ENCODE results near the gene TBC1D22A.
A peak's percentile ranks its signal among the peaks of the same experiment; 100 is the strongest.

Gene TBC1D22A

DNA sequence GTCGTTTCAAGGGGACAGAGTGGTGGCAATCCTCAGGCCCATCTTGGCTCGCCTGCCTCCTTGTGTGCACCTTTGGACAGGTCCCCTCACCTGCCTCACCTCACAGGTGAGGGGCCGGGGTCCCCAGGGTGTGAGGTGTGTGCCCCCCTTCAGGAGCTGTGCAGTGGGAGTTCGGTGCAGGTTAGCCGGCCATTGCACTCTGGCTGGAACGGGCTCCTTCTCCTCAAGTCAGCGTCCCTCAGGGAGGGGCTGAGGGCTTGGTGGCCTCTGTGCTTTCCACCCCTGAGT is 269.1 kb downstream of the TBC1D22A start:
- DNase-seq (ENCODE audit: low read depth, low spot score) = no peak

DNA sequence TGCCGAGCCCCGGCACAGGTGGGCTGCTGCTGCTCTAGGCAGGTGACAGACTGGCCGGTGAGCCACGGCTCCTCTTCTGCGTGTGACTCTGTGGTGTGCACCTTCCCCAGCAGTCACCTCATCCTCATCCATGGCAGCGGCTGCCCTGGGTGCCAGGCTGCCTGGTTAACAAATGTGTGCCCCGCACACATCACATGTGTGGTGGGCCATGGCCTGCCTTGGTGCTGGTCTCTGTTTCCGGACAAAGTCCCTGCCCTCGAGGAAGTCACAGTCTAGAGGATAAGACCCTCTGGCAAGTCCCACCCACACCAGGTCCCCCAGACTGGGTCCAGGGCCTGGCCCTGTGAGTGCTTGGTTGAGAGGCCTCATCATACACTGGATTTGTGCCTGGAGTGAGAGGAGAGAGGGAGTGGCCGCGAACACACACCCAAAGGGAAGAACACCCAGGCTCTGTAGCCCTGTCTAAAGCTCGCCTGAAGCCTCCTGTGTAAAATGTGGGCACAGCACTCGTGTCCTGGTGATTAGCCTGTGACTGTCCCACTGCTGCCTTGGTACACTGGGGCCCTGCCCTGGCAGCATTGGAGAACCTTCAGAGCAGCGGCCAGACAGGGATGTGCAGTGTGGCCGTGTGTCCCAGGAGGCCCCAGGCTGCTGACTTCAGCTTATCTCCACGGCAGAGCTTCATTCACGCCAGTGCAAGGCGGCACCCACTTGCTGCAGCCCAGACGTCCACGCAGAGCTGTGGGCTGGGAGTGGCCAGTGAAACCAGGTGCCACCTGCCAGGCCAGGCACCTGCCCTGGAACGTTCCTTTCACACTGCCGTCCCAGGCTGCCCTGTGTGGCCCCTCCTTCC is 269.9 kb downstream of the TBC1D22A start:
- no peak for DNase-seq (ENCODE audit: low read depth, low spot score)

DNA sequence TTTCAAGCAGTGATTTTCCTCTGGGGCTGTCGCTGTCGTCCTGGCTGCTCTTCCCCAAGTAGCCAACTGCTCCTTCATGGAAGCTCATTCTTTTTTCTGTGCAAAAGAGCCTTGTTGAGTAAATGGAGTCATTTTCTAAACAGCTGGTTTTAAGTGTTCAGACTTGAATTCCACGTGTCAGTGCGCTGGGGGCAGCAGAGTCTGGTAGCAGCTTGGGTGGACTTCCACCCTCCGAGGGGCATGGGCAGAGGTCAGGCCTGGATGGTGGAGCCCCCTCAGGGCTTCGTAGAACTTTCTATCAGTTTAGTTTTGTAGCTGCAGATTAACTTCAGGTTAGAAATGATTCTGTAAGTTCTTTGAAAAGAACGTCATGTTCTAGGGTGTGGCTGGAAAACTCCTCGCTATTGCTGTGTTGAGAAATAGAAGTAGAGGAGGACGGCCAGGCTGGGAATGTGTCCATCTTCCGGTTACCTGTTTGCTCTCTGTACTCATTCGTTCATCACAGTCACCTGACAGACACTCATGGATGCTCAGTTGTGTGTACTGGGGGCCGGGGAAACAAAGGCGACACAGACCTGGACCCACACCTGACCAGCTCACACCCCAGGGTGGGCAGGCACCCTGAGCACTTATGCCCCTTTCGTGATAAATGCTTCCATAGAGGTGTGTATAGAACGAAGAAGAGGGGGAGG is 270.7 kb downstream of the TBC1D22A start:
- no peak for DNase-seq (ENCODE audit: low read depth, low spot score)

DNA sequence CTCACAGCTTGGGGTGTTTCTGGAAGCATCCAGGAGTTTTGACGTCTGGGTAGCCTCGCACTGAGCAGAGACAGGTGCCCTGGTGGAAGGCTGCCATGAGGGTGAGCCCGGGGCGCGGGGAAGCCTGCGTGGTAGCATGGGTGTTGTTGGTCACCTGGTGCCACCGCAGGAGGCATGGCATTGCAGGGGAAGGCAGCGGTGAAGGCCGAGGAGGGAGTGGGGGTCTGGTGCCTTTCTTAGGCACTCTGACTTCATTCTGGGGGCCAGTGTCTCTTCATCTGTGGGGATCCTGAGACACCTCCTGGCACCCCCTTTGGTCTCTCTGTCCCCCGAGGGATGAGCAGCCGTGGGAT is 271.2 kb downstream of the TBC1D22A start:
- no peak for DNase-seq (ENCODE audit: low read depth, low spot score)

DNA sequence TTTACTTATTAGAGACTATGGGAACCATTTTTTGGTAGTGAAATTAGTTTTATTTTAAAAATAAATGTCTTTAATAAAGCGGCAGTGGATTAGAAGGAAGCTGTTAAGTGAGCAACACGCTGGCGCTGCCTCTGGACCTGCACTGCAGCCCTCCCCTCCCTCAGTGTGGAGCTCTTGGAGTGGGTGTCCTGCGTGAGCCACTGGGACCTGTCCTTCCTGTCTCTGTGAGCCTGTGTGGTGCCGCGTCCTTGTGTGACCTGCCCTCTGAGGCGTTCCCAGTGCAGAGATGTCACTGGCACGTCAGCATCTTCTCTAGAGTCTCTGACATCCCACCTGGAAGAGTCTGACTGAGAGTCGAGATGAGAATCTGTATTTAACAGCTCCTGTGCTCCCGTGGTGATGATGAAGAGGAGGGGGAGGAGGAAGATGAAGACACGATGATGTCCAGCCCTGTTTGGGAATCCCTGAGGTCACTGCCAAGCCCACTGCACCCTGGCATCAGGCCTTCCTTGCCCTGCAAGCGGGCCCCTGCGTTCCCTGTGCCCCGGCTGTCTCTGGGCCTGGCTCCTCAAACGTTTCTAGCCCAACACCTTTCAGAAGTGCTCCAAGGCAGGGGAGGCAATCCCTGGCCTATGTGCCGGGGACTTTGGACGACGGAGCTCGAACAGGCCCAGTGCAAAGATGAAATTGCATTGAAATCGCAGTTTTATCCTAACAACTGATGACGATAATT is 271.8 kb downstream of the TBC1D22A start:
- no peak for DNase-seq (ENCODE audit: low read depth, low spot score)

DNA sequence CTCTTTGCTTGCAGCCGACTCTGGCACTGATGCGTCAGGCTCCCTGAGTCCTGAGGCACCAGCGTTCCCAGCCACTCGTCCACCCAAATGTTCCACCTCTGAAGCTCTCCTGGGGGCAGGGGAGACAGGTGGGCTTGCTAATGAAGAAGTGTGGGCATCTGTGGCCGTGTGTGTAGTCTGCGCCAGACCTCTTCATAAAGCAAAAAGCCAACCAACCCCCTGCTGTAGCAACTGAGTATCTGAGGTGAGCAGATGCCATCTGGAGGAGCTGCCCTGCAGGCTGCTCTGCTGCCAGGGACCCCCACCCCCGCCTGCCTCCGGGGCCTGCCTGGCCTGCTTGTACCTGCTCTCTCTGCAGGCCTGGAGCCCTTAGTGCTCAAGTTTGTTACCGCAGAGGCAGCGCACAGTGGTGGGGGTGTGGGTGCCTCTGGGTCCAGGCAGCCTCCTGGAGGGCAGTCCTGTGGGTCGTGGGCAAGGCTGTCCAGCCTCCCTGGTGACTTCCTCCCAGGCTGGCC is 272.5 kb downstream of the TBC1D22A start:
- no peak for DNase-seq (ENCODE audit: low read depth, low spot score)

DNA sequence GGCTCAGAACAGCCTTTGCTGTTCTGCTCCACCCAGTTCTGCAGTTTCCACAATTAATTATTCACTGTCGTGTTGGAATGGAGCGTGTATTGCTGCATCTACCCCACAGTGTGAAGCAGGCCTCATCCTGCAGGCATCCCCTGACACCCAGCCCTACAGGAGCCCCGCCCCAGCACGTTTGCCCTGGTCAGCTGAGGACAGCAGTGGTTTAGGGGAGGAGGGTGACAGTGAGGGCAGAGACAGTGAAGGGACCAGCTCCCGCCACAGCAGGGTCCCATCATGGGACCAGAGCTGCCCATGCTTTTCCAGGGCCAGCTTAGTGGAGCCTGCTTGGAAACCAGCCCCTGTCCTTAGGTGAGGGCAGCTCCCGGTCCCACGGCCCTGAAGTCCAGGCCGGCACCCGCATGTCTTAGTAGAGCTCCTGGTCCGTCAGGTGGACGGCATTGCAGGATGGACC is 273.0 kb downstream of the TBC1D22A start:
- DNase-seq (ENCODE audit: low read depth, low spot score) = no peak

DNA sequence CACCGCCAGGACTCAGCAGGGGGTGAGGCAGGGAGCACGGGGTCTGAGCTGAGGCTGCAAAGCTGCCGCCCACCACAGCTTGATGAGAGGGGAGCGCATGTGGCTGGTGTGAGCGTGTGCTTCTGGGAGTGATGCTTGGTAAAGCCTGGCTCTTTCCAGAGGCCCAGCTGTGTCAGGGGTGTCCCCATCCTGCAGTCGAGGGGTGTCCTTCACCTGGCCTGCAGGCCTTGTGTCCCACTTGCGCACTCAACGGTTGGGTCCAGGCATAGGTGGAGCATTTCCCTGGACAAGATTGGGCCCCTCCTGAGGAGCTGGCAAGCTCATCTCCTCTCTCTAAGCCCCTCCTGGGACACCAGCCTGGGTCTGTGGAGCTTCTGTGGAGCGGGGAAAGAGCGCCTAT is 273.9 kb downstream of the TBC1D22A start:
- no peak for DNase-seq (ENCODE audit: low read depth, low spot score)

DNA sequence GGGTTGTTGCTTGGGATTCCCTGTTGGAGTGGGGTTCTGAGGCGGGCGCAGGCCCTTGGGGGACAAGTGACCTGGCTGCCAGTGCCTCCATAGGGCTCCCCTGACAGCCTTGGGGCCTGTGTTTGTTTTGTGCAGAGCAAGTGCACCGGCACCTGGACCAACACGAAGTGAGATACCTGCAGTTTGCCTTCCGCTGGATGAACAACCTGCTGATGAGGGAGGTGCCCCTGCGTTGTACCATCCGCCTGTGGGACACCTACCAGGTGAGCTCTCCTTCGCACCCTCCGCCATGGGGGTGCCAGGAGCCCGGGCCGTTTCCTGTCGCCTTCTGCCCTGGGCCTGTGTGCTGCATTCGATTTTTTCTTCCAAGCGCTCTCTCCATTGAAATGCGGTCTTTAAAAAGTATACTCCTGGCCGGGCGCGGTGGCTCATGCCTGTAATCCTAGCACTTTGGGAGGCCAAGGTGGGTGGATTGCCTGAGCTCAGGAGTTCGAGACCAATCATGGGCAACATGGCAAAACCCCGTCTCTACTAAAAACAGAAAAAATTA is 274.6 kb downstream of the TBC1D22A start:
- no peak for DNase-seq (ENCODE audit: low read depth, low spot score)

DNA sequence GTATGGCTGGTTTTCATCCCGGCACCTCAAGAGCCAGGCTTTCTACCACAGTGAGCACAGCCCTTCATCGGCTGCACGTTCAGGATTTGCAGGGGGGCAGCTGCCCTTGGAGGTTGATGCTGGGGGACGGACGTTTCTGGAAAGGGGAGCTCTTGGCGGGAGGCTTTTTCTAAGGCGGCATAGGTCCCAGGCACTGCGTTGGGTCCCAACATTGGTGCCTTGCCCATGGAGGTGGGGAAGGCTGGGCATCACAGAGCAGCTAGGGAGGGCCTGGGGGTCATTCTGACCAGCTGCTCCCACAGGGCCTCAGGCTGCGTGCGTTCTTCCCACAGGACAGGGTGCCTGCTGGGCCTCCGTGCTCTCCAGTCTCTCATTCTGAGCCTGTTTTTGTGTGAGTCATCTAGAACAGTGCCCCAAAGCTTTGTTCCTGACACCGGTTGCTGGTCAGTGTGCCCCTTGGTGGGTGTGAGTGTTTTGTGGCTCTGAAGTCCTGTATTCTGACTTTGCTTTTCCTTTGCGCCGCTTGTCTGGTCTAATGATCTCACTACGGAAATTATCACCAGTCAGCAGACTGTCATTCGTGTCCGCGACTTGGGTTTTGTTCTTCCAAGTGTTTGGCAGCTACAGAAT is 275.9 kb downstream of the TBC1D22A start:
- peak; percentile 67 for DNase-seq (ENCODE audit: low read depth, low spot score)

DNA sequence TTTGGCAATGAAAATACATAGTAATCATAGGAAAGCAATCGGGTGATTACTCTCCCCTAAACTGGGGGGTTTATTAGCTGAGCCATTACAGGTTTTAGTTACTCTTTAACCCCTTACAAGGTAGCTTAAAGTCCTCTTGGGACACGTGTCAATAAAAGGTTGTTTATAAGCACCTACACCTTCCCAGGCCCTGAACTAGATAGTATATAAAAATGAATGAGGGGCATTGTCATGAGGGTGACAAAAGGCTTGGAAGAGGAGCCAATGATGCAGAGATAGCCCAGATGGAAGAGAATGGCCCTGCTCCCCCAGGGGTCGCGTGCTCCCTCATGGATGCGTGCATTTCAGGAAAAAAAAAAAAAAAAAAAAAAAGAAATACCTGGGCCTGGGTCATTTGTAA is 276.9 kb downstream of the TBC1D22A start:
- no peak for DNase-seq (ENCODE audit: low read depth, low spot score)

DNA sequence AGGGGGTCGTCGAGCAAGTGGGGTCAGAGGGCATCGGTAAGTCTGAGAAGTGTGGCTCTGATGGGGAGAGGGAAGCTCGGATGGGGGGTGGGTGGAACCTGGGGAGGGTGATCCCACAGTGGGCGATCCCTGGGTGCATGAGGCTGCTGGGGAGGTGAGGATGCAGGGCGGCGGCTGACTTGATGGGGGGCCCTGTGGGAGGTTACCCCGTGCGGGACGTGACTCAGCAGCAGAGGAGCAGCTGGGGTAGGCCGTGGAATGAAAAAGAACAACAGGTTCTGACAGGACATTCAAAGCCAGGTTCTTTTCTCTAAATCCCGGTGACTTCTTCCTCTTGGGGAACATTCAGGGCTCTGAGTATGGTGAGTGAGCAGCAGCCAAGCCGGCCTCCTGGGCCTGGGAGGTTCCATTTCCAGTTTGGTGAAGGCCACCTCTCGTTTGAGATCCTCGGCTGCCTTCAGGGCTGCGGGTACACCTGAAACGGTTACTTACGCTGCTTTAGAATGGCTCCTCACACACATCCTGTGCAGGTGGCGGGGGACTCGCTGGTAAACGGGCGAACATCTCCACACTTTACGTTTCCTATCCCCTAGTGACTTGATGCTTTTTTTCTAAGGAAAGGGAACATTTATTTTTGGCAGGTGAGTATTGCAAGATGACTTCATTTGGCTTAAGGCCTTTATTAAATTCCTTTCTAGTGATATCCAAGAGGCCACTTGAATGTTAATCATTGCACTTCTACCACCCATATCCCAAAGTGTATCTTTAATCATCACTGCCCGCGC is 278.2 kb downstream of the TBC1D22A start:
- no peak for DNase-seq (ENCODE audit: low read depth, low spot score)

DNA sequence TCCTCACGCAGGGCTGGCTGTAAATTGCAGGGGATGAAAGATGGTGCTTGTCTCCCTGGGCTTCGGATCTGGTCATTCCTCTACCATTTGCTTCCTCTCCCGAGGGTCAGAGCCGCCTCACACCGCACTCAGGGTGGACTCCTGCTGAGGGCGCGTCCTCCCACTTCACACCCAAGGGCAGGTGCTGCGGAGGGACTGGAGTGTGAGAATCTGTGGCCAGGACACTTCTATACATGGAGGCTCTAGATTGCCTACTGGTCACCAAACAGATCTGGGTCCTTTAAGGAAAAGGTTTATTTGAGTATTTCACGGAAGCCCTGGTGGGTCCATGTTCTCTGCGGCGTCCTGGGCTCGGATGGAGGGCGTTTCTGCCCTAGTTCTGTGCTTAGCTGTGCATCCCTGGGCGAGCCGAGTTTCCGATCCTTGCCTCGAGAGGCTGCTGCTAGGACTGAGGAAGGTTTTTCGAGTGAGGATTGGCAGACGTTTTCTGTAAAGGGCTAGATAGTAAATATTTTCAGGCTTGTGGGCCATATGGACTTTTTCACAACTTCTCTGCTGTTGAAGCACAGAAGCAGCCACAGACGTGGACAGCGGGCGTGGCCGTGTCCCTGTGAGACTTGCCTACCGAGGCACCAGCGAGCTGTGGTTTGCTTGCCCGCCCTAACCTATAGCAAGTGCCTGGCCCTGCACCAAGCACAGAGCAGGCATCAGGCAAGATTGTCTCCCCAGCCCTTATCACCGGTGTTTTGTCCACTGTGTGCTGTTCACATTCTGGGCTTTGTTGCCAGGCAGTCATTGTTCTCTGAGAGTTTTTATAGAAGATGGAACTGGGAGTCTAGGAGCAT is 279.0 kb downstream of the TBC1D22A start:
- no peak for DNase-seq (ENCODE audit: low read depth, low spot score)

DNA sequence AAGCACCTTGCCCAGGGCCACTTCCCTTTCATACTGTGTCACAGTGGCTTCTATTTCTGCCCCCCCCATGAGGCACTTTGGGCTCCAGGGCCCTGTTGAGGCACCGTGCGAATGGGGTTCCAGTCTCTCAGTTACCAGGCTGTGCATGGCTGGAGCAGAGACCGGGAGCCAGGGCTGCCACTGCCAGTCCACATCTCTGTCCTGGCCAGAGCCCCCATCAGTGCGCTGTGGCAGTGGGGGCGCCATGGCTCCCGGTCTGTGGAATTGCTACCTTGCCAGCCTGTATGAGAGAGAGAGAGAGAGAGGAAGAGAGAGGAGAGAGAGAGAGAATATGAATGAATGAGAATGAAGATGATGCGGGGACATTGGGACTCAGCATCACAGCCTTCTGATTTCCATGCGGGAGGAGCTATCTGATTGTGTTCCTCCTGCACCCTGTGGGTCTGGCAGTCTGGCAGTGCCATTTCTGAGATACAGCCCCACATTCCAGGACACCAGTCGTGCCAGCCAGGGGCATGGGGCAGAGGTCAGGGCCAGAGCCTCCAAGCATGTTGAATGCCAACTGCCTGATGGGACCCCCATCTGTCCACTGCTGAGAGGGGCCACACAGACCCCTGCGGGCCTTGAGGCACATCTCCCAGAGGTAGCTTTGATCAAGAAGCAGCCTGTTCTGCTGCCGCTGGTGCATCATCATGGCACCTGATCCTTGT is 279.8 kb downstream of the TBC1D22A start:
- DNase-seq (ENCODE audit: low read depth, low spot score) = no peak

DNA sequence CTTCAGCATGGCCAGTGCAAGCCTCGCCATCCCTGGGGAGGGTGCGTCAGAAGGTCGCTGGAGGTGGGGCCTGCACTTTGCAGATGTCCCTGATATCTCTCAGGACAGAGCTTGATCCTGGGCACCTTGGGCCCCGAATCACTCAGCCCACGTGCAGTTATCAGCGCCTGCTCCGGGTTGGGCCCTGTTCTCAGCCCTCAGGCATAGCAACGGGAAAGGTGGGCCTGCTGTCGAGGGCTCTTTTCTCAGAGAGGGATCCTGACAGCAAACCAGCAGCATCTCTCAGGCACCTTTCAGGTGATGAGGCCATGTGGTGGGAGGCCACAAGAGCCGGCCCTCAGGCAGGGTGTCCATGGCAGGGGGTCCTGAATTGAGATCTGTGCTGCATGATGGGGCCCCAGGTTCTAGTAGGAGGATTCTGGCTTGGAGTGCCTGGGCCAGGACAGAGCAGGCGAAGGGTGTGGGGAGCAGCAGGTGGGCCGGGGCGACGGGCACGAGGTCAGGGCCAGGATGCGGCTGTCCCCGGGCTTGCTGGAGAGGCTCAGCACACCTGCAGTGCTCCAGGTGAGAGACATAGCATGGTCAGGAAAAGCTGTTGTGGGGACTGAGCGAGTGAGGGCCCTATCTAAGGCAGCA is 280.5 kb downstream of the TBC1D22A start:
- DNase-seq (ENCODE audit: low read depth, low spot score) = no peak

DNA sequence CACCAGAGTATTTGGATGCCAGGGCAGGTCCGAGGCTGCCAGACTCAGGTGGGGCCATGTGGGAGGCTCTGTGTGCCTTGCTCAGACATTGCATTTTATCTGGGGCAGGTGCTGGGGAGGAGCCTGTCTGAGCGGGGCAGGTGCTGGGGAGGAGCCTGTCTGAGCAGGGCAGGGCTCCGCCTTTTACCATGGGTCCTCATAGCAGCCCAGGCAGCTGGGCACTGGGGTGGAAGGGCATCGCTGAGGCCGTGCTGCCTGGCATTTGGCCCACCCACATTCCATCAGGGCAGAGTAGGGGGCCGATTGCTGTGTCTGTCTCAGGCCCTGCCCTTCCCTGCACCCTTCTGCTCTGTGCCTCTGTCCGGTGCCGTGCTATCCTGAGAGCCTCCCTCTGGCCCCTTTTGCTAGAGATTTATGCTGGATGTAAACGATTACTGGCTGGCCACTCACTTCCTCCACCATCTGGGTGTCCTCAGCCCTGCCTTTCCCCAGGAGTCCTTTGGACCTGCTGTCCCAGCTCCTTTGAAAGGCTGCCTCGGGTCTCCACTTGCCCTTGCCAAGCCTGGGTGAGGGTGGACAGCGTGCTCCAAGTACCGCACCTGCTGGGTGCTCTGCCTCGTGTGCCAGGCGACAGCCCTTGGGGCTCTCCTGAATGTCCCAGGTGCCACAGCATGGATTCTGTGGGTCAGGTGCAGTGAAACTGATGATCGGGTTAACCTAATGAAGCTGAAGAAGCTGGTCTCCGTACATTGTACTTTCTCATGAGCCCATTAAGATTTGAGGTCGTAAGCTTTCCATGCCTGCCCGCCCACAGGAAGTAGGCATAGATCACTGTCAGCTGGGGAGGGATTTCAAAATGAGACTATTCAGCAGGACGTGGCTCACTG is 281.6 kb downstream of the TBC1D22A start:
- DNase-seq (ENCODE audit: low read depth, low spot score) = no peak

DNA sequence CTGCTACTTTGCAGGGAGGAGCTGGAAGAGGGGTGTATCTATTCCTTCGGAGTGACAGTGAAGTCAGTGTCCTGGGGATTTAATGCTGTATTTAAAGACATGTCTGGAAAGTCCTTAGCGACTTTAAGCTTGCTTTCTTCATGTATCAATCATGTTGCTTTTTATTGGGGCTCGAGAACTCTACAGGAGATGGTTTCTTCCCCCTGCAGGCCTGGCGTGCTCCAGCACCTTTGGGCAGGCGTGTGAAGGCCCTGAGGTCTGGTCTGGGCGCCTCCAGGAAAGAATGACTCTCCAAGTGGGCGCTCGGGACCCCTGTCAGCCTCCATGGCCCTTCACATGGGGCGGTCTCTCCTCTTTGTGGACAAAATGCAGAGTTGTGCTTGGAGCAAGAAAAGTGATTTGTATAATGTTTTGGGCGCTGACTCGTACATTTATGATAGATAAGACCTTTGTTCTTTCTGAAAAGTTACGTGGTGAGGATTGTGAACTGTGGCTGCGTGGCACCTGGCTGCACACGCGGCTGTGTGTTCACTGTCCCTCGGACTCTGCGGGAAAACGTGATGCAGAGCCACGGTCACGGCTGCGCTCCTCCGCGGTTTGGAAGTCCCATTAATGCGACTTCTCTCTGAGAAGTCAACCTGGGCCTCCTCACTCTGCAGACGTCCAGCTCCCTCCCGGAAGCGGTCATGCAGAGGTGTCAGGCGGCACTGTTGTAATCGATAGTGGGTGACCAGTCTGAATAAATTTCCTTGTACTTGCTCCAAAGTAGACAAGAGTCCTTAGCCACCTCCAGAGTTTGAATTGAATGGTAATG is 282.5 kb downstream of the TBC1D22A start:
- no peak for DNase-seq (ENCODE audit: low read depth, low spot score)

Measured in astrocyte of the hippocampus (primary cell).